Coronary artery (tissue), 2 donors: ENCODE data around the gene SLC26A11.
"Not testable (repeated sequence)": the region's sequence is repeated elsewhere in the genome, so short reads cannot be mapped to it uniquely, and the experiment has no call there.

Experiments used
- DNase-seq: peaks from one replicate; pipeline ENCODE4 v3.0.0-alpha.2; 2017; ENCODE audit warnings: low spot score
- H3K27ac ChIP-seq, 2 donors: fragments of 200-600 bp; sonication (generic); one replicate each; pipeline ENCODE4 v1.5.1; 2016 to 2019
- H3K4me3 ChIP-seq: fragments of 200-600 bp; sonication (generic); 2 replicates; pipeline ENCODE4 v1.5.1; 2016; ENCODE audit warnings: mild to moderate bottlenecking, moderate library complexity
- TF ChIP-seq, protein P1 (sequence below): fragments of 200-600 bp; sonication (generic); IDR thresholded peaks from one replicate; pipeline ENCODE4 v1.5.1; 2019; ENCODE audit warnings: antibody characterized with exemption

SLC26A11 gene

DNA sequence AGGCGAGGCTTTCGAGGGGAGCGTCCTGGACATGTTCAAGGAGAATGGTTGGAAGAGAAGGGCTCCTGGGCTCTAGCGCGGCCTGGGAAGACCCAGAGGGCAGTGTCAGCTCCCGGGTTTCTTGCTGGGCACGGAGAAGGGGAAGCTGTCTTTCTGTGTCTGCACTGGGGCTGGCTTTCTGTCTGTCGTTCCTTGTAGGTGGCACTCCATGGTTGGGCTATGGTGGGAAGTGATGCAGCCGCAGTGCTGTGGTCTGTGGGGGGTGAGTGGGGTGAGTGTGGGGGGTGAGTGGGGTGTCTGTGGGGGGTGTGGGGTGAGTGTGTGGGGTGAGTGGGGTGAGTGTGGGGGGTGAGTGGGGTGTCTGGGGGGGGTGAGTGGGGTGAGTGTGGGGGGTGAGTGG is 54.1 kb downstream of the SLC26A11 start:
- no peak overlapping the region for H3K4me3 ChIP-seq
- no peak for DNase-seq
- H3K27ac ChIP-seq, result no peak overlapping the region
- TF ChIP-seq, protein P1, sequence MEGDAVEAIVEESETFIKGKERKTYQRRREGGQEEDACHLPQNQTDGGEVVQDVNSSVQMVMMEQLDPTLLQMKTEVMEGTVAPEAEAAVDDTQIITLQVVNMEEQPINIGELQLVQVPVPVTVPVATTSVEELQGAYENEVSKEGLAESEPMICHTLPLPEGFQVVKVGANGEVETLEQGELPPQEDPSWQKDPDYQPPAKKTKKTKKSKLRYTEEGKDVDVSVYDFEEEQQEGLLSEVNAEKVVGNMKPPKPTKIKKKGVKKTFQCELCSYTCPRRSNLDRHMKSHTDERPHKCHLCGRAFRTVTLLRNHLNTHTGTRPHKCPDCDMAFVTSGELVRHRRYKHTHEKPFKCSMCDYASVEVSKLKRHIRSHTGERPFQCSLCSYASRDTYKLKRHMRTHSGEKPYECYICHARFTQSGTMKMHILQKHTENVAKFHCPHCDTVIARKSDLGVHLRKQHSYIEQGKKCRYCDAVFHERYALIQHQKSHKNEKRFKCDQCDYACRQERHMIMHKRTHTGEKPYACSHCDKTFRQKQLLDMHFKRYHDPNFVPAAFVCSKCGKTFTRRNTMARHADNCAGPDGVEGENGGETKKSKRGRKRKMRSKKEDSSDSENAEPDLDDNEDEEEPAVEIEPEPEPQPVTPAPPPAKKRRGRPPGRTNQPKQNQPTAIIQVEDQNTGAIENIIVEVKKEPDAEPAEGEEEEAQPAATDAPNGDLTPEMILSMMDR, result no peak

- no peak overlapping the region for H3K4me3 ChIP-seq
- DNase-seq, result no peak
- no peak overlapping the region for H3K27ac ChIP-seq
- TF ChIP-seq, protein P1, result no peak
Measured at GRCh38 chr17:80274871-80275449, 54.7 kb downstream of the SLC26A11 start.

DNA sequence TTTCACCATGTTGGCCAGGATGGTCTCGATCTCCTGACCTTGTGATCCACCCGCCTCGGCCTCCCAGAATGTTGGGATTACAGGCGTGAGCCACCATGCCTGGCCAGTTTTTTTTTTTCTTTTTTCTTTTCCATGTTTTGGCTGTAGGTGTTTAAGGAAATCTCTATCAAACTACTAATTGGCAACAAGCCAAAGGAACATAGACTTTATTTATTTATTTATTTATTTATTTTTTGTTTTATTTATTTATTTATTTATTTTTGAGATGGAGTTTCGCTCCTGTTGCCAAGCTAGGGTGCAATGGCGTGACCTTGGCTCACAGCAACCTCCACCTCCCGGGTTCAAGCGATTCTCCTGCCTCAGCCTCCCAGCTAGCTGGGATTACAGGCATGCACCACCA is 55.6 kb downstream of the SLC26A11 start:
- H3K4me3 ChIP-seq, H3K27ac ChIP-seq, DNase-seq: not testable (repeated sequence)

- Histone ChIP-seq H3K27ac (peak overlapping the region in 1 of 2 donors; percentile 37), H3K4me3 (peak overlapping the region; percentile 8)
- TF ChIP-seq, protein P1, result no peak
- no peak for DNase-seq
Measured at GRCh38 chr17:80277751-80278671, 57.8 kb downstream of the SLC26A11 start.

- DNase-seq, result no peak
- no peak overlapping the region for H3K27ac ChIP-seq
- TF ChIP-seq, protein P1, result no peak
- H3K4me3 ChIP-seq, result no peak overlapping the region
Measured at GRCh38 chr17:80279895-80280294, 59.7 kb downstream of the SLC26A11 start.

DNA sequence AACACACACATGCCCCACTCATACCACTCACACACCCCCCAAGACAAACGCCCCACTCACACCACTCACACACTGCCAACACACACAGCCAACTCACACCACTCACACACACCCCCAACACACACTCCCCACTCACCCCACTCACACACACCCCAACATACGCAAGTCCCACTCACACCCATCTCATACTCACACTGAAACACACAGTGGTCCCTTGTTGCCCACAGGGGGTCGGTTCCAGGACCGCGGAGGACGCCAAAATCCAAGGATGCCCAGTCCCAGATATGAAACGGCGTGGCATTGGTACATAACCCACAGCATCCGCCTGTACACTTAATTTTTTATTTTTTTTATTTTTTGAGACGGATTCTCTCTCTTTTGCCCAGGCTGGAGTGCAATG is 61.3 kb downstream of the SLC26A11 start:
- Histone ChIP-seq H3K4me3 (no peak overlapping the region), H3K27ac (no peak overlapping the region)
- TF ChIP-seq, protein P1, result no peak
- DNase-seq, result no peak

- no peak overlapping the region for H3K27ac ChIP-seq
- TF ChIP-seq, protein P1, result no peak
- DNase-seq, result no peak
Measured at GRCh38 chr17:80283116-80283852, 63.1 kb downstream of the SLC26A11 start.

More at GRCh38 chr17:80283116-80283852, 63.1 kb downstream of the SLC26A11 start:
- H3K4me3 ChIP-seq, result no peak overlapping the region
